Glomerular visceral epithelial cell (primary cell): ENCODE measurements around the gene SLC12A8.
A peak's percentile ranks its signal among the peaks of the same experiment; 100 is the strongest.

ENCODE experiments used
- DNase-seq: peaks from one replicate; pipeline ENCODE4 v3.0.0-alpha.2; 2016; ENCODE audit errors: extremely low spot score

The SLC12A8 gene

GRCh38 chr3:125213946-125214542, 1.5 kb upstream of the SLC12A8 start:
- peak; percentile 49 for DNase-seq

- no peak for DNase-seq
Measured at GRCh38 chr3:125213364-125213755, 812 bp upstream of the SLC12A8 start.

GRCh38 chr3:125212091-125212508, 448 bp downstream of the SLC12A8 start:
- DNase-seq, result no peak

GRCh38 chr3:125211523-125212090, 941 bp downstream of the SLC12A8 start:
- DNase-seq, result no peak

DNA sequence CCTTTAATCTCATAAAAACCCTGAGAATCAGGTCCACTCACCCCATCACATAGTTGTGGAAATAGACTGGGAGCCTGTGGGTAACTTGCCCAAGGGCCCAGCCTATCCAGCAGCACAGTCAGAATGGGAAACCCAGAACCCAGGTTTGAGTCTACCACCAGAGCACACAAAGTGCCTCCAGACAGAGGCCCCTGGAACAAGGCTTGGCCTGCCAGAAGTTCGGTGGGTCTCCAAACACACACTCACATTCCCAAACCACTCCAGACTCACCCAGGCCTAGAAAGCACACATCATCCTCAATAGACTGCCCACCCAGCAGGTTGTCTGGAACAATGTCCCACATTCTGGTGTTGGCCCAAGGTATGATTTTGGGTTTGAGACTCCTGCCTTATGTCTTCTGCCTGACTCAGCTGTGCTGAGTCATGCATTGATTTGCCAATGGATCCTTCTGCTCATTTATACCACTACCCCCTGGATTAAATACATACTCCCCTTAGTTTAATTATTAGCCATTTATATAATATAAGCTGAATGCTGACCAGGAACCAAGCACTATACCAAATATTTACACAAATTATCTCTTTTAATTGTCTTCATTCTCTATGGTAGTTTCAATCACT, 4.5 kb downstream of the SLC12A8 start:
- no peak for DNase-seq

GRCh38 chr3:125207507-125207906, 5.0 kb downstream of the SLC12A8 start:
- no peak for DNase-seq

- DNase-seq, result no peak
Measured at GRCh38 chr3:125206934-125207333, 5.6 kb downstream of the SLC12A8 start.

GRCh38 chr3:125203731-125204130, 8.8 kb downstream of the SLC12A8 start:
- DNase-seq, result no peak

DNA sequence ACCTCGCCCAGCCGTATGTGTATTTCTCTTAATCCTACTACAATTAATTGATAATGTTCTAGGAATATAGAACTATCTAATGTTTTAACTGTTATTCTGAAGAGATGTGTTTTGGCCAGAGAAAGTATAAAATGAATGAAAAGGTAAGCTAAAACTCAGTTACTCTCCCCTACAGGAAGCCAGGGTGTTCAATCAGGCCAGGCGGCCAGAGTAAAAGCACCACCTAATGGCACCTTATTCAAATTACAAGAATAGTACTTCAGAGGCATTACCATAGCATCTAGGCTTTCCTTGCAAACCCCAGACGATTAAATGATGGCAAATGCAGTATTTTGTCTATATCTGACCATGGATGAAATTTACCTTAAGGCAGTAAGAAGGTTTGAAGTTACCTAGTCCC, 10.4 kb downstream of the SLC12A8 start:
- DNase-seq, result no peak

GRCh38 chr3:125200731-125201139, 11.8 kb downstream of the SLC12A8 start:
- peak; percentile 57 for DNase-seq

DNA sequence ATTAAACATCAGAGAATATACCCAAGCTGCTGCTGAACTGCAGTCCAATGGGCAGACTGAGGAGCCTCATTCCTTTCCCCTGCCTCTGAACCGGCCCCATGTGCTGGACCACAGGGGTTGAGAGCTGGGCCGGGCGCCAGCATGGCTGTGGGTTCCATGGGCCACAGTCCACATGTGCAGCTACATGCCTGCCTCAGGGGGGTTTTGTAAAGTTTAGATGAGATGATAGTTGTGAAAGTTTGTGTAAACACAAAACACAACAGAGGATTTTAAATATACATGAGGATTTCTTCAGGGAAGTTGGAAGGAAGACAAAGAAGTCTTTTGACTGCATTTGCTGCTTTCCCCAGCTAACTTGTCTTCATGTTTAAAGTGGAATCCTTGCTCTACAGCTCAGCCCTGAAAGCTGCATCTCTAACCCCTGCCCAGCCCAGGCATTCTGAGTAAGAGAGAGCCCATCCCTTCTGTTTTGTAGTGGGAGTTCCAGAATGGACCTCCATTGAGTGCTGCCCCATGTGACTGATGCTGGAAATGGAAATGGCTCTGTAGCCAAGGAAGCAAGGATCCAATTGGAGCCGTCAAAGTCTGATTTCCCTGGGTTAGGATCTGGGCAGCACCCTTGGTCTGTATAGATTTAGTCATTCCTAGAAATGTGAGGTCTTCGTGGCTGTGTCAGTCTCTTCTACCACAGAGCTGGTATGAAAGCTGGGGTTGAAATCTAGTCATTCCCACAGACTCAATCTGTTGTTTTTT, 17.5 kb downstream of the SLC12A8 start:
- peak; percentile 56 for DNase-seq

DNA sequence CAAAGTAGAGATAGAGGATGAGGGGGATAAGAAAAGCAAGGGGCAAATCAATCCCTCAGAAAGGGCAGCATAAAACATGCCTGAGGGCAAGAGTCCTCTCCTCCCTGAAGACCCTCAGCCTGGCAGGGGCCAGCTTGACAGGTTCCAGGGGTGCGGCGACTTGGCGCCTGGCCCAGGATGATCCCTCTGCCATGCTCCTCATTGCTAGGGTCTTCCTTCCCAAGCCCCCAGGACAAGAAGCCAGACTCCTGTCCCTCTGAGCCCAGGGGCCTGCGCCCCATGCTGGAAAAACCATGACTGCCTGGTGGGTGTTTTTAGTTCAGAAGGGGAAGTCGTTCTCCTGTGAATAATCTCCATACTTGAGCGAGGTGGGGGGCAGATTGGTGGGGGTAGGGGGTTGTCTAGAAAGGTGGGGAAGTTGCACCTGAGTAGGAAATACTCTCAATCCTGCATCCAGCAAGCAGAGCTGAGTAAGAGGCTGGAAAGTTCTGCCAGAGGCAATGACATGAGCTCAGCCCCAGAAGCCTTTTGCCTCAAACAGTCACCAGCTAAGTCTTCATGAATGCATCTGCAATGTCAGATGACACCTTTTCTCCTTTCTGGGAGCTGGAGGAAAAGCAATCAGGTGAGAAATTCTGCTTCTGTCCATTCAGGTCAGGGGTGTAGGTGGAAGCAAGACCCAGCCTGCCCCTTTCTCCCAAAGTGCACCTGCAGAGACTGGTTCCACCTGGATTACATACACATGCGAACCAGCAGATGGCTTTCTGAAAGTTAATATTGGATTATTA, 18.3 kb downstream of the SLC12A8 start:
- no peak for DNase-seq

- peak; percentile 25 for DNase-seq
Measured at GRCh38 chr3:125192190-125193035, 20.1 kb downstream of the SLC12A8 start.

- DNase-seq, result peak; percentile 17
Measured at GRCh38 chr3:125191730-125192129, 20.8 kb downstream of the SLC12A8 start.

- no peak for DNase-seq
Measured at GRCh38 chr3:125191256-125191655, 21.3 kb downstream of the SLC12A8 start.

DNA sequence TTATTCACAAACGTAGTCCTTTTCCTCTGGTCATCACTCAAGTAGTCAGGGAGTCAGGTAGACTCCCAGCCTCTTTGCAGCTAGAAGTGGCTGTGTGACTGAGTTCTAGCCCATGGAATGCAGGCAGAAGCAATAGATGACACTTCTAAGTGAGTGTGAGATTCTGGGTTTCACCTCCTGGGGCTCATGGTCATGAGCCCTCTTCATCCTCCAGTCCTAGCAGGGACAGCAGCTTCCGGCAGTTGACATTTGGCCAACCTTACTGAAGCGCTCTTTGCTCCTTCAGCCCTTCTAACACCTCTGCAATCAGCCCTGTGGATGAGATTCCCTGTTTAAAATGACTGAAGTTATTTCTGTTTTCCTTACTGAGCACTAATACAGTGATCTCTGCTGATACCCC, 21.8 kb downstream of the SLC12A8 start:
- no peak for DNase-seq

DNA sequence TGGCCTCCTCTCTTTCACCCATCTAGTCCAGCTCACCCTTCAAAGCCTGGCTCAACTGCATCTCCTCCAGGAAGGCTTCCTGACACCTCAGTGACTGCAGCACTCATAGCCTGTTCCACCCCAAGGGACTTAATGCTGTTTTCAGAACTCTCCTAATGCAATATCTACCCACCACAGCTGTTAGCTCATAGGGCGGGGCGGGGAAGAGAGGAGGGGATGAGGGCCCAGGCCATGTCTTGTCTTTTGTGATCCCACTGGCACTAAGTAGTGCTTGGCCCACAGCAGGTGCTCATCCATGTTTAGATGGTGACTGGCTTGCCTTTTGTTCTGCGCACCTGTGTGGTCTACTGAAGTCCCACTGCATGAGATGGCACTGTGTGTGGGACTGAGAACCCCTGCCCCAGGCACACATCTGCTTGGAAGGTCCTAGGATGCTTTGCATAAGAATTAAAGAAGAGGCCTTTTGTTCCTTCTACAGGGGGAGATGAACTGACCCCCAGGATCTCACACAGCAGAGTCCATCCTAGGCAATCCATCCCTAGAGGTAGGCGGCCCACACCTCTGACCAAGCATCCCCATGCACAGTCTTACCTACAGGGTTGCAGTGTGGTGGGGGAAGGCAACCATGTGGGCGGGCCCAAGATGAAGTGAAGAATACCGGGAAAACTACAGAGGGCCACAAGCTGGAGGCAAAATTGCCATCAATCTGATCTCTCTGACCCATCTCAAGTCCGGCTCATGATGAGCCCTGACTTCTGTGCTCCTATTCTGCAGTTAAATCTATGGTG, 23.0 kb downstream of the SLC12A8 start:
- DNase-seq, result no peak

GRCh38 chr3:125188955-125189354, 23.6 kb downstream of the SLC12A8 start:
- DNase-seq, result no peak

- no peak for DNase-seq
Measured at GRCh38 chr3:125187599-125187910, 25.0 kb downstream of the SLC12A8 start.
